ENCODE results near the gene TPK1. TPM values are rescaled to one million over a fixed set of nuclear protein-coding genes. Genes with fewer than 3 reads are reported as not detected.

The TPK1 gene
- total and polyA plus RNA-seq, 2 of the 4 experiments (the other 2 are of a cell fraction): 0.38 to 1.8 TPM

DNA sequence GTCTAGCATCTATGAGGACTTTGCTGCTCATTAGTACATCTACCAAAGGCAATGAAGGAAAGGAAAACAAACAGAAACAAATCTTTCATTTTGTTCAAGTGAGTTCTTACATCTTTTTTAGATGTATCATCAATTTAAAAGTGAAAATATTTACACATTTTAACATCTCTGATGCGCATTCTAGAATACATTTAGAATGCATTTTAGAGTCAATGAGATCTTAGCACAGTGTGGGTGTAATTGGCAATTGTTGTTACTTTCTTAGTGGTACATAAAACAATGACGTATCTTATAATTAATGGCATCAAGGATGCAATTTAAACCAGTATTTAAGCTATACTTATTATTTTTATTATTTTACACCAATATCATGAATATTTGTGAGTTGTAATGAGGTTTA is 51.4 kb downstream of the TPK1 start:
- no peak overlapping the region for H3K56ac ChIP-seq (ENCODE audit: extremely low read depth, insufficient read depth, low read length)
- in situ Hi-C loops (cut with MboI; ENCODE audit: low sequenced_read_pairs): no loop called here

More for the DNA sequence above, 51.4 kb downstream of the TPK1 start:
- H3K27me3 ChIP-seq (ENCODE audit: control insufficient read depth, insufficient read depth, low read length): no peaks in the 10 kb centered on the region
- no peaks in the 10 kb centered on the region for H3K4me1 ChIP-seq (ENCODE audit: control insufficient read depth, insufficient read depth, low read length)
- no peaks in the 10 kb centered on the region for H3K36me3 ChIP-seq (ENCODE audit: control insufficient read depth, insufficient read depth, low read length)
- POLR2A ChIA-PET (ENCODE audit: unreplicated experiment): no interaction called here
- no peaks in the 10 kb centered on the region for H3K9me1 ChIP-seq (ENCODE audit: insufficient read depth, low read length)
- H2AK9ac ChIP-seq (replicated peaks; ENCODE audit: low read depth, low read length, poor library complexity): no peak overlapping the region
- no TSS peak for BruUV-seq (replicated peaks)
- no peak overlapping the region for H2BK5ac ChIP-seq (ENCODE audit: low read depth, low read length, poor library complexity, severe bottlenecking)
- TF ChIP-seq RCOR1 (IDR thresholded peaks at IDR 0.05; ENCODE audit: insufficient replicate concordance, low read length) (no peak), FOS (IDR thresholded peaks at IDR 0.05; ENCODE audit: low read depth, low read length) (no peak), MAFK (IDR thresholded peaks at IDR 0.05; ENCODE audit: low read depth, low read length) (no peak)
- H4K5ac ChIP-seq (ENCODE audit: low read depth, low read length): no peak overlapping the region
- H3K23ac ChIP-seq (ENCODE audit: low read depth, low read length): no peak overlapping the region
- H3K14ac ChIP-seq (replicated peaks; ENCODE audit: low read depth, low read length): no peak overlapping the region
- H3K18ac ChIP-seq (ENCODE audit: low read depth, low read length): no peak overlapping the region
- H2BK120ac ChIP-seq (ENCODE audit: low read depth, low read length): no peak overlapping the region
- no peak overlapping the region for H3K4me3 ChIP-seq (ENCODE audit: insufficient read depth, low read depth, low read length)
- H4K91ac ChIP-seq (ENCODE audit: insufficient read depth, low read depth, low read length): no peak overlapping the region
- no peak overlapping the region for H3K4me2 ChIP-seq (ENCODE audit: low read depth, low read length)
- H2BK20ac ChIP-seq (ENCODE audit: low read depth, low read length): no peak overlapping the region
- dilution Hi-C loops (cut with HindIII; ENCODE audit: low sequenced_read_pairs, unreplicated experiment): no loop called here
- no CpG with 5 or more reads among the region's 2 CpGs for WGBS, 2 experiments (ENCODE audit: extremely low coverage in 2 of 2, insufficient read length in 1 of 2)
- H3K9ac ChIP-seq (ENCODE audit: low read depth, low read length): no peak overlapping the region
- ATAC-seq (ENCODE audit: low read depth): no peak
- no peak overlapping the region for H3K4ac ChIP-seq (ENCODE audit: low read depth, low read length)
- no peak overlapping the region for H4K8ac ChIP-seq (ENCODE audit: low read depth in 2 of 2, low read length in 2 of 2)
- CTCF ChIA-PET: no interaction called here
- H2AFZ ChIP-seq (replicated peaks; ENCODE audit: low read length, poor library complexity): no peak overlapping the region
- H2AK5ac ChIP-seq (ENCODE audit: low read depth, low read length): no peak overlapping the region
- intact Hi-C loops (cut with micrococcal nuclease): no loop called here
- H3K9me3 ChIP-seq (ENCODE audit: control insufficient read depth, insufficient read depth, low read length): peaks cover 2% of the 10 kb centered on the region; the same call in 1 of the 2 replicates
- no peaks in the 10 kb centered on the region for H4K20me1 ChIP-seq (ENCODE audit: insufficient read depth, low read length)
- no peak for DNase-seq
- H3K27ac ChIP-seq (ENCODE audit: insufficient read depth, low read length): no peak overlapping the region
- H2BK15ac ChIP-seq (ENCODE audit: low read depth, low read length): no peak overlapping the region
- no peaks in the 10 kb centered on the region for H3K79me1 ChIP-seq (ENCODE audit: low read depth in 1 of 2, low read length in 2 of 2)
